ENCODE measurements around the gene RELN. TPM values are rescaled to one million over a fixed set of nuclear protein-coding genes. Genes with fewer than 3 reads are reported as not detected.

The RELN gene
- total and polyA plus RNA-seq, 2 of the 13 experiments (the other 11 are each of a cell fraction or from before 2014, with no cell fraction given): 315 to 332 TPM

DNA sequence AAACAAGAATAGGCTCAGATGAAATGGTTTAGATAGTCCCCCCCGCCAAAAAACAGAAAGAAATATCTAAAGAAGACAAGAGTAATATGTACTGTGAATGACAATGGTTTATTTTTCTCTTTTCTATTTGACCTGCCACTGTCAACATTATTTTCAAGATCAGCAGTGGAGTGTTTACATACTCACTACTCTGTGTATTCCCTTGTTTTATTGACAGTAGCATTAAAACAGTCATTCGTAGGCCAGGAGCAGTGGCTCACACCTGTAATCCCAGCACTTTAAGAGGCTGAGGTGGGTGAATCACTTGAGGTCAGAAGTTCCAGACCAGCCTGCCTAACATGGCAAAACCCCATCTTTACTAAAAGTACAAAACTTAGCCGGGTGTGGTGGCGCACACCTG is 298.2 kb downstream of the RELN start (continued):
- TF ChIP-seq, protein P1, sequence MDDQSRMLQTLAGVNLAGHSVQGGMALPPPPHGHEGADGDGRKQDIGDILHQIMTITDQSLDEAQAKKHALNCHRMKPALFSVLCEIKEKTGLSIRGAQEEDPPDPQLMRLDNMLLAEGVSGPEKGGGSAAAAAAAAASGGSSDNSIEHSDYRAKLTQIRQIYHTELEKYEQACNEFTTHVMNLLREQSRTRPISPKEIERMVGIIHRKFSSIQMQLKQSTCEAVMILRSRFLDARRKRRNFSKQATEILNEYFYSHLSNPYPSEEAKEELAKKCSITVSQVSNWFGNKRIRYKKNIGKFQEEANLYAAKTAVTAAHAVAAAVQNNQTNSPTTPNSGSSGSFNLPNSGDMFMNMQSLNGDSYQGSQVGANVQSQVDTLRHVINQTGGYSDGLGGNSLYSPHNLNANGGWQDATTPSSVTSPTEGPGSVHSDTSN (CRISPR knock-in tag; IDR thresholded peaks at IDR 0.05; ENCODE audit: borderline replicate concordance): no peak
- no peak for TF ChIP-seq NPAS2 (CRISPR knock-in tag; IDR thresholded peaks at IDR 0.05; ENCODE audit: borderline replicate concordance)

DNA sequence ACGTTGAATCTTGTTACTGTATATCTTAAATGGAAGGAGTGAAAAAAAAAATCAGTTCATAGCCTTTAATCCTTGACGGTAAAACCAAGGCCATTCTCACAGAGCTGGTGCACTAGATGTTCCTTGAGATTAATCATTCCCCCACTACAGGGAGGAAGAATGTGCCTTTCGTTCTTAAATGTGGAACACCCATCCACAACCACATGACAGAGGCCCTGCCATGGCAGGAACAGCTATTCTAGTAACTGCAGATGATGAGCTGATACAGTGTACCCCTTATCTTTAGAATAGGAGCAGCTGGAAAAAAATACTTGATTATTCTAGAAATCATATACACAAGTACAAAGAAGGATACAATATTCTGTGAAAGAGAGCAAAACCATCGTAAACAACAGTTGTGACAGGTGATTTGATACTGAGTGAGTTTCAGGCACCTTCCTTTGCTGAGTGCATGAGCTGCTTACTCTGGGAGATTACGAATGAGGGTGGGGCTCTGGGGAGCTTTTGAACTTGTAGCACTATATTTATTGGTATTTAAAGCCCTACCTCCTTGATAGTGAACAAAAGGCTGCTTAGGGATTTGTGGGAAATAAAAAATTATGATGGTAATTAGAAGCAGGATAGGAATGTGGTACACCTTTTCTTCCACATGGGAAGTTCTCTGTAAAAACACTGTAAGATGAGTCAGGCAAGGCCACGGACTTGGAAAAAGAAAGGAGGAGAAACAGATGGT is 299.1 kb downstream of the RELN start:
- DNase-seq (ENCODE audit: low spot score): no peak
- TF ChIP-seq, protein P2, sequence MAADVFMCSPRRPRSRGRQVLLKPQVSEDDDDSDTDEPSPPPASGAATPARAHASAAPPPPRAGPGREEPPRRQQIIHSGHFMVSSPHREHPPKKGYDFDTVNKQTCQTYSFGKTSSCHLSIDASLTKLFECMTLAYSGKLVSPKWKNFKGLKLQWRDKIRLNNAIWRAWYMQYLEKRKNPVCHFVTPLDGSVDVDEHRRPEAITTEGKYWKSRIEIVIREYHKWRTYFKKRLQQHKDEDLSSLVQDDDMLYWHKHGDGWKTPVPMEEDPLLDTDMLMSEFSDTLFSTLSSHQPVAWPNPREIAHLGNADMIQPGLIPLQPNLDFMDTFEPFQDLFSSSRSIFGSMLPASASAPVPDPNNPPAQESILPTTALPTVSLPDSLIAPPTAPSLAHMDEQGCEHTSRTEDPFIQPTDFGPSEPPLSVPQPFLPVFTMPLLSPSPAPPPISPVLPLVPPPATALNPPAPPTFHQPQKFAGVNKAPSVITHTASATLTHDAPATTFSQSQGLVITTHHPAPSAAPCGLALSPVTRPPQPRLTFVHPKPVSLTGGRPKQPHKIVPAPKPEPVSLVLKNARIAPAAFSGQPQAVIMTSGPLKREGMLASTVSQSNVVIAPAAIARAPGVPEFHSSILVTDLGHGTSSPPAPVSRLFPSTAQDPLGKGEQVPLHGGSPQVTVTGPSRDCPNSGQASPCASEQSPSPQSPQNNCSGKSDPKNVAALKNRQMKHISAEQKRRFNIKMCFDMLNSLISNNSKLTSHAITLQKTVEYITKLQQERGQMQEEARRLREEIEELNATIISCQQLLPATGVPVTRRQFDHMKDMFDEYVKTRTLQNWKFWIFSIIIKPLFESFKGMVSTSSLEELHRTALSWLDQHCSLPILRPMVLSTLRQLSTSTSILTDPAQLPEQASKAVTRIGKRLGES (CRISPR knock-in tag; IDR thresholded peaks at IDR 0.05; ENCODE audit: borderline replicate concordance): no peak
- no peak for TF ChIP-seq BHLHE40 (IDR thresholded peaks at IDR 0.05; ENCODE audit: low read length)
- TF ChIP-seq PPARG (CRISPR knock-in tag; conservative IDR thresholded peaks at IDR 0.05): no peak
- no peak for TF ChIP-seq HMGA1 (CRISPR knock-in tag; conservative IDR thresholded peaks at IDR 0.05)
- no peak for TF ChIP-seq ZFP36L2 (CRISPR knock-in tag; IDR thresholded peaks at IDR 0.05)
- TF ChIP-seq NR1H2 (CRISPR knock-in tag; IDR thresholded peaks at IDR 0.05; ENCODE audit: borderline replicate concordance, low read depth): no peak
- TF ChIP-seq MYNN (CRISPR knock-in tag; IDR thresholded peaks at IDR 0.05; ENCODE audit: low read depth): no peak
- no peak for TF ChIP-seq NR2C2 (CRISPR knock-in tag; IDR thresholded peaks at IDR 0.05; ENCODE audit: borderline replicate concordance)
- TF ChIP-seq, protein P3, sequence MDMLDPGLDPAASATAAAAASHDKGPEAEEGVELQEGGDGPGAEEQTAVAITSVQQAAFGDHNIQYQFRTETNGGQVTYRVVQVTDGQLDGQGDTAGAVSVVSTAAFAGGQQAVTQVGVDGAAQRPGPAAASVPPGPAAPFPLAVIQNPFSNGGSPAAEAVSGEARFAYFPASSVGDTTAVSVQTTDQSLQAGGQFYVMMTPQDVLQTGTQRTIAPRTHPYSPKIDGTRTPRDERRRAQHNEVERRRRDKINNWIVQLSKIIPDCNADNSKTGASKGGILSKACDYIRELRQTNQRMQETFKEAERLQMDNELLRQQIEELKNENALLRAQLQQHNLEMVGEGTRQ (IDR thresholded peaks at IDR 0.05; ENCODE audit: low read depth, low read length): no peak
- TF ChIP-seq, protein P3 (CRISPR knock-in tag; IDR thresholded peaks at IDR 0.05; ENCODE audit: borderline replicate concordance): no peak
- TF ChIP-seq, protein P4, sequence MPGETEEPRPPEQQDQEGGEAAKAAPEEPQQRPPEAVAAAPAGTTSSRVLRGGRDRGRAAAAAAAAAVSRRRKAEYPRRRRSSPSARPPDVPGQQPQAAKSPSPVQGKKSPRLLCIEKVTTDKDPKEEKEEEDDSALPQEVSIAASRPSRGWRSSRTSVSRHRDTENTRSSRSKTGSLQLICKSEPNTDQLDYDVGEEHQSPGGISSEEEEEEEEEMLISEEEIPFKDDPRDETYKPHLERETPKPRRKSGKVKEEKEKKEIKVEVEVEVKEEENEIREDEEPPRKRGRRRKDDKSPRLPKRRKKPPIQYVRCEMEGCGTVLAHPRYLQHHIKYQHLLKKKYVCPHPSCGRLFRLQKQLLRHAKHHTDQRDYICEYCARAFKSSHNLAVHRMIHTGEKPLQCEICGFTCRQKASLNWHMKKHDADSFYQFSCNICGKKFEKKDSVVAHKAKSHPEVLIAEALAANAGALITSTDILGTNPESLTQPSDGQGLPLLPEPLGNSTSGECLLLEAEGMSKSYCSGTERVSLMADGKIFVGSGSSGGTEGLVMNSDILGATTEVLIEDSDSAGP (CRISPR knock-in tag; IDR thresholded peaks at IDR 0.05; ENCODE audit: borderline replicate concordance): no peak
- TF ChIP-seq ZNF792 (CRISPR knock-in tag; IDR thresholded peaks at IDR 0.05): no peak
- TF ChIP-seq ZNF775 (CRISPR knock-in tag; IDR thresholded peaks at IDR 0.05; ENCODE audit: borderline replicate concordance): no peak

More for the DNA sequence above, 299.1 kb downstream of the RELN start:
- Histone ChIP-seq H3K9ac (ENCODE audit: insufficient read depth, low read depth, low read length) (no peak overlapping the region), H4K20me1 (ENCODE audit: insufficient read depth, low read length) (no peaks in the 10 kb centered on the region), H3K4me1 (ENCODE audit: insufficient read depth, low read length) (peaks cover 16% of the 10 kb centered on the region), H3K36me3 (replicated peaks in 1 of 2; ENCODE audit: control insufficient read depth in 1 of 2, insufficient read depth in 2 of 2, low read length in 2 of 2) (peaks cover 0 to 7% of the 10 kb centered on the region in 2 experiments; a peak in 3 of 5 replicates), H3K9me3 (ENCODE audit: low read length) (no peaks in the 10 kb centered on the region), H3K4me3 (replicated peaks in 1 of 3; ENCODE audit: insufficient read depth in 1 of 3, low read depth in 2 of 3, low read length in 3 of 3) (no peak overlapping the region), H3K27me3 (ENCODE audit: control insufficient read depth in 1 of 2, insufficient read depth in 2 of 2, low read length in 2 of 2) (no peaks in the 10 kb centered on the region), H3K79me2 (ENCODE audit: insufficient read depth, low read length) (no peaks in the 10 kb centered on the region), H2AFZ (ENCODE audit: low read length) (no peak overlapping the region), H3K27ac (ENCODE audit: extremely low read length, insufficient read depth, low read length) (no peak overlapping the region), H3K4me2 (ENCODE audit: low read depth, low read length) (no peak overlapping the region)
- no TSS peak for BruUV-seq (replicated peaks)
- CTCF ChIA-PET (ENCODE audit: low intra/inter-chr PET ratio, low total read pairs): no interaction called here
- POLR2A ChIA-PET: interaction anchor here (1.0 kb wide), 1 partner anchor 11 kb away, joined by 3 read pairs; no protein-coding TSS in a partner anchor
- FAIRE-seq (no peak), ATAC-seq (no peak)
- WGBS (ENCODE audit: low lambda C conversion rate): 78% methylated on average over 6 of the region's 6 CpGs
- intact Hi-C loops (cut with micrococcal nuclease; ENCODE audit: unreplicated experiment) (no loop called here), in situ Hi-C loops (cut with HindIII; ENCODE audit: extremely low pct_ligation_motif_present, low pct_unique_long_range_greater_than_20kb) (no loop called here)
